GM19438 (cell line): Measurements from ENCODE around the gene CCDC34.
"Not testable (repeated sequence)": the region's sequence is repeated elsewhere in the genome, so short reads cannot be mapped to it uniquely, and the experiment has no call there.

ENCODE experiments used
- ATAC-seq: cut with Tn5 transposase; IDR thresholded peaks from one replicate; pipeline ENCODE4 v1.9.1; 2021; ENCODE audit warnings: low read depth; ENCODE audit not compliant: unreplicated experiment

CCDC34 gene

DNA sequence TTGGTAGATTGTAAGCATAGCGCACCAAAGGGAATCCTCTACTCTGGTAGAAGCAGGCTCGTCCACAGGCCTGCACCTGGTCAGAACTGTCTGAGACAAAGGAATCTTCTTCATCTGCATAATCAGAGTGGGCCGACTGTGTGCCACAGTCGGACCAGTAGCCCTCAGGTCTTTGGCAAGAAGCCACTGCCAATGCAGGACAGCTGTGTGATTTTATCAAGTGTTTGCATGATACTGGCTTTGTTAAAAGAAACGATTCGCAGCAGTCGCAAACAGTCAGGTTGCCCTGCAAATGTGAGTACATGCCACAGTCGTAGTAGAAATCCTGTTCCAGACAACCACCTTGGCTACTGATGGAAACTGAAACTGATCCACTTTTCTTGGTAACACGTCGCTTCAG, 4.9 kb upstream of the CCDC34 start:
- no peak for ATAC-seq

DNA sequence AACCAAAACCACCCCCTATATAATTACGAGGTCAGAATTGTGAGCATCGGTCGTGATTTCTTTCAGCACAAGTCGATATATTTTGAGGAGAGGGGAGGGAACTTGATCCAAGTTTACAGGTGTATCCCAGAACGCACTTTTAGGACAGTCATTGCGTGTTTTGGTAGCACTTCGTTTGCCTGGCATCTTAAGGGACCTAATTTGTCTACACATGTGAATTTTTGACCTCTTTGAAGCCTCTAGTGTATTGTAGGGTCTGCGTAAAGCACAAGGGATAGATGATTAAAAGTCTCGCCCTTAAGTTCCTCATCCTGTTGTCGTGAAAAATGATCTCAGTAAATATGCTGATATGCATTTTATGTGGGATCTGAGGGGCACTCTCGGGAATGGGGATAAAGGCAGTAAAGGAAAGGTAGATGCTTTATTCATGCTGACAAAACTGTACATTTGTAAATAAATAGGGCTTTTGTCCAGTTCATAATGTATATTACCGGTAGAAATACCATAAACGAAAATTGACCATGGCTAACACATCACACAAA, 632 bp upstream of the CCDC34 start:
- peak; percentile 8 for ATAC-seq

DNA sequence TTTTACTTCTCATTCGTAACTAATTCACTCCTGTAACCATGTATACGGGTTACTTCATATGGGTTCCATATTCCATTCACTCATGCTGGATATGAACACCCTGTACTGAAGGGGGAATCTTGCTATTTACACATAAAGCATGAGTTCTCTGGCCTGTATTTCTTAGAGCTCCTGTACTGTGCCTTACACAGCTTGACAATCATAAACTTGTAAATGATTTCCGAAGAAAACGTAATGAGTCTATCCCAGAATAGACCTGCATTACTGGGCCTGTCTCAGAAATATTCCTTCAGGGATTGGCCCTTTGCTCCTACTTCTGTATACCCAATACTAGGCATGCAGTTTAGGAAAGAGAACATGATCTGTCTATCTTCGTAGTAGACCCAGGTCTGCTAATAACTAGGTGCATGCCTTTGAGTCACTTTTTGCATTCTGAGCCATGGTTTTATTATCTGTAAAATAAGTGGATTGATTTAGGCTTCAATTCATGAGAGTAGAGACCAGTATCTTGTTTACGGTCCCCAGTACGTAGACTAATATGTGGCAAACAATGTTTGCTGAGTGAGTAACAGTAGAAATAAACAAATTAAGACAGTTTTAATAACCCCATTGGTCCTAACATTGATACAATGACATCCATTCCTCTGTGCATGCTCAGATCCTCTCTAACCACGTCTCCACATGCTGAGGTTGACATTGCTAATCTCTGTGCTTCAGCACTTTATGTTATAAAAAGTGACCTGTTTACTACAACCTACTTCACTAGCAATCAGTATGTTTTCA, 1.2 kb downstream of the CCDC34 start:
- no peak for ATAC-seq

DNA sequence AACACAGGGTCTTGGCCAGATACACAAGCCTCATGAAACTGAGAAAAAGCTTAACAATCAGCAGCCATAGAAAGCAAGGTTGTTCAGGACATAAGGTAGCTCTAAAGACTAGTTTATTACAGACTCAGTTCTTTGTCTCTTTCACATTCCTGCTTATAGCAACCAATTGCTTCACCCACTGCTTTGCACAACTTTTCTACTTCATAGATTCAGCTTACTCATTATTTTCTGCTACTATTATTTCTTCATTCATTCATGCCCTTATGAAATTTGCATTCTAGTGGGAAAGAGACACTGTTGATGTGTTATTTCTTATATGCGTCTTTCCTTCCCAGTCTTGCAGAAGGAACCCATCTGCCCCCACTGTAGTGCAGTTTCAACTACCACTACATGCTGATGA, 4.7 kb downstream of the CCDC34 start:
- ATAC-seq, result no peak

DNA sequence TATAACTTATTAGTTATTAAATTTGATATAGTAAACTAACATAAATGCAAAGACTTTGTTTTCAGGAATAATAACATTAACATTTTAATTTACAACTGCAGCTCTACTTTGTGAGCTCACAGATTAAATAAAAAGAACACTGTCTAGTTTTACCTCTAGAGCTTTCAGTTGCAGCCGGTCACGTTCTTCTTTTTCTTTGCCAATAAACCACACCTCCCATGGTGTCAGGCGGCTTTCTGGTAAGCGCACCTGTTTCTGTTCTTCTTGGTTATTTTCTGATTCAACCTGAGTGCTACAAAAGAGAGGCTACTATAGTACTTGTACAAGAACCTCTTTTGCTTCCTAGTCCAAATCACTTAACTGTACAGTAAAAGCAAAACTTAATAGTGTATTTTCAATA, 5.8 kb downstream of the CCDC34 start:
- no peak for ATAC-seq

DNA sequence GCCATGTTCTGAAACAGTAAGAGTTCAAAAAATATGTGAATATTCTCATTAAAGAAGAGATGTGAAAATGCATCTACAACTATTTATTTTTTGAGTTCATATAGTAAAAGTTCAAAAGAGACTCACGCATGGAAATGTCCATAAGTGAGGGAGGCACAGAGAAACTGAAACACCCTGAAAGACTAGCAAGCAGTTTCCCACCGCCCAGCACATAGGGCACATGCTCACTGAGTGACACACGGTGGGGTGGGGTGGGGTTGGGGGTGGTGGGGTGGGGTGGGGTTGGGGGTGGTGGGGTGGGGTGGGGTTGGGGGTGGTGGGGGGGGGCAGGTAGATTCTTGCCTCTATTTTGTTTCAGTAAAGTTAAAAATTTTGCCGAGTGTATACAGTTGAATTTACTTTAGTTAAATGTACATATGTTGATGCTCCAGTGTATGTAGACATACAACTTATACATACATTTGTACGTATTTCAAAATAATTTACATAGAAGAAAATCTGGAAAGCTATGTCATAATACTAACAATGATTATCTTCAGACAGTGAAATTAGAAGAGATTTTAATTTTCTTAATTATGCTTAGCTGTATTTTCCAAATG, 6.3 kb downstream of the CCDC34 start:
- ATAC-seq, result no peak

DNA sequence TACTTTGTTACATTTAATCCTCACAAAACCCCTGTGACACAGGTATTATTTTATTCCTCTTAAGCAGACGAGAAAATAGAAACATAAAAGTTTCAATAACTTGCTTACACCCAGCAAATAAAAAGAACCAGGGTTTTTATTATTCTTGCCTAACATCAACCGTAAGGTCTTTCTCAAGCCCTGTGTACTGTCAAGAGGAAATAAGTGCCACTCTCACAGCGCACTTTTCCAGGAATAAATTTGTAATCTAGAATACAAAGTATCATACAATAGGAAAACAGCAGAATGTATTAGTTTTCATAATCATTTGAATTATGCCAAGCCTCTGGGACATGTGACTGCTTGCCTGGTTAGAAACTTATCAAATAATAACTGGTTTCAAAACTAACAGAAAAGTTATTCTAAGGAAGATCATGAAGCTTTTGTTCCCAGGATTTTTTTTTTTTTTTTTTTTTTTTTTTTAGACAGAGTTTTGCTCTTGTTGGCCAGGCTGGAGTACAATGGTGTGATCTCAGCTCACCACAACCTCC, 7.4 kb downstream of the CCDC34 start:
- ATAC-seq, result no peak

DNA sequence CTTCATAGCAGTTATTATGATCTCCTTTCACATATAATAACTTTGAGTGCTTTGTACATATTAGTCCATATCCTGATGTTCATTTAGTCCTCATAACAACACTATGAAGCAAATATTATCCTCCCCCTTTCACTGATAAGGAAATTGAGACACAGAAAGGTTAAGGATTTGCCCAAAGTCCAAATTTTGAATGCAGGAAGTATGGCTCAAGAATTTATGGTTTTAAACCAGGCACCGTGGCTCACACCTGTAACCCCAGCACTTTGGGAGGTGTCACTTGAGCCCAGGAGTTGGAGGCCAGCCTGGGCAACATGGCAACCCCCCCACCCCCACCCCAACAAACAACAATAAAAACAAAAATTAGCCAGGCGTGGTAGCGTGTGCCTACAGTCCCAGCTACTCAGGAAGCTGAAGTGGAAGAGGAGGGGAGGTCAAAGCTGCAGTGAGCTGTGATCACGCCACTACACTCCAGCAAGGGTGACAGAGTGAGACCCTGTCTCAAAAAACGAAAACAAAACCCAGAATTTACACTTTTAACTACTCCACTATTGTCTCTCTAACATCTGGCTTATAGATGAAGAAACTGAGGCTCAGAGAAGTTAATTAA, 8.6 kb downstream of the CCDC34 start:
- ATAC-seq, result no peak

DNA sequence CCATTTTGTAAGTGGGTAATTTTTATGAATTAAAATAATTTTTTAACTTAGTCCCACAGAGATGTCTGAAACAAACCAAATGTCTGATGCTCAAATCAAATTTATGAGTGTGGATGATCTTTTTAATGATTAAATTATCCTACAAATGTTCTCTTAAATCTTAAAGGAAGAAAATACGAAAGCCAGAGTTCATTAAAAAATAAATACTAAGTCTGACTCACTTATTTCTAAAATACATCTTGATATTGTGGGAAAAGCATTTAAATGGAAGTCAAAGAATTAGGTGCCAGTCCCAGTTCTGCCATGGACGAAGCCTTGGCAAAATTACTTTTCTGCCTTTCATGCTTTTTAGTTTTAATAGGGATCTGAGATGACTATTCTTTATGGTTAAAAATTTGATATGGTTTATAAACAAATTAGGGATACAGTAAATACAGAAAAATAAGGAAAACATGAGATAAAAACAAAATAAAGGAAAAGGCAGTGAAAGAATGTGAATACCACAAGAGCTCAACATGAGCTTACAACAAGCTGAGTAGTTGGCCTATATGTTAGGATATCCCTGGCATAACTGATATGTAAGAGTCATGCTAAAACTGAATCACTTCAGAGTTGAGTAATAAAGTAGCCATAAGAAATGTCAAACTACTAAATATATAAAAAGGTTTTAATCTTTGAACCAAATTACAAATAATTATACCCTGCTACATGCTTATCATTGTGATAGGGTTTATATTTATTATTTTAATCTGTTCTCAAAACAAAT, 9.2 kb downstream of the CCDC34 start:
- ATAC-seq, result no peak

DNA sequence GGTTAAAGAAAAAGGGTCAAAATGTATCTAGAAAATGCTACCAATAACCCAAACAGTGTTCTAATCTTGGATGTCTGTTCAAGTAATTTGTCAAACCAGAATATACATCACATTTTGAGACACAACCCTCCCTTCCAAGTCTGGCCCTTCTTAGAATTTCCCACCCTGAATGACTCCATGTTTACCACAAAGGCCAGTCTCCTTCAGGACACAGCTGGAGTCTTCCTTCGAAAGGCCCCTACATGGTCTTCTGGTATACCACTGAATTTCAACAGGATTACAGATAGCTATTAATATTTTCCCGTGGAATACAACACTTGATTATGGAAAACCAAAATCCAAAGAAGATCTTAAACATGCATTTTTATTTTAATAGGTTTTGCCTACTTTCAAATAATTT, 10.2 kb downstream of the CCDC34 start:
- ATAC-seq, result no peak

DNA sequence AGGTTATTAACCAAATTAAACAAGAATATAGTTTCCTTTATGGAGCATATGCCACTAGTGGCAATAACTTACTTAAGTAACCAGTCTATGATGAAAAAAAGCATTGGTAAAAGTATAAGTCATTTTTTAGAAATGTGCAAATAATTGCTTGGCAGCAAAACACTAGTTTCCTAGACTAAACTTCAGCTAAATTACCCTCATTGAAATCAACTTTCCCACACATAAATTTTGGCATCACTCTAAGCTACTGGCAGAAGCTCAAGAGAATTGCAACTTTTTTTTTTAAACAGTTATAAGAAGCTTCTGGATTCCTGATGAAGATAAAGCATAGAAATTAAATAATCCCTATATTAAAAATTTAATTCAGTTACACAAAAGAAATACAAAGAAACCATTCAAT, 12.5 kb downstream of the CCDC34 start:
- ATAC-seq, result no peak

DNA sequence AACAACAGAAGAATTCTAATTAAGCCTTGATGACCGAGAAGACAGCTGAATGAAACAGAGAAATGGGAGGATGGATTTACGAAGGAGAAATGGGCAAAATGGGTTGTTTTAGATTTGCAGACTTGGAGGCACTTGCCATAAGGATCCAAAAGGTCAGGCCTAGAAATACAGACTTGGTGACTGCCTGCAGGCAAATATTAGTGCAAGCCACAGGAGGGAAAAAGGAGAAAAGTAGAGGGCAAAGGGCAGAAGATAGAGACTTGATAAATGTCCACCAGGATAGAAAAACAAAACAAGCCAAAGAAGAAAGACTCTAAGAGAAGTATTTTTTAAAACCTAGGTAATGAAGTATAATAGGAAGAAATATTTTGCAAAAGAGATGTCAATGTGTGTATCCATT, 13.1 kb downstream of the CCDC34 start:
- ATAC-seq, result no peak

DNA sequence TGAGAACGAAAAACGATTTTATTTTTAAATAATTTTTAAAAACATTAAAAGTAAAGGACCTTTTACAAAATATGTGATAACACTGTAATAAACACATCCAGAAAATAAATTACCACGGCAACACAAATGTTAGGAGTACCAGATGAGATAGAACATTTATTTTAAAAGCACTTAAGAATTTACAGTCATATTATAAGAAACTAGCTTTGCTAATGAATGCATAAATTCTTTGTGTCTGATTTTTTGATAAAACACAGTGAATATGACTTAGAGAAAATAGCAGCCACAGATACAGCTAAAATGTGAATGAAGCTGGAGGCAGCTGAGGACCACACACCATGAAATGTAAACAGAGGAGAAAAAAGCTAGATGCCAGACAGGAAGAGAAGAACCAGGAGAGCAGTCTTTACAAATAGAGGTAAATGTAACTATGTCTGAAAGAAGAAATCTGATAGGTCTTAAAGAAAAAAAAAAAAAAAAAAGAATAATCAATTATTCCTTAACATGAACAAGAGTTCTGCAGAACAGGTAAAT, 14.6 kb downstream of the CCDC34 start:
- ATAC-seq, result no peak

DNA sequence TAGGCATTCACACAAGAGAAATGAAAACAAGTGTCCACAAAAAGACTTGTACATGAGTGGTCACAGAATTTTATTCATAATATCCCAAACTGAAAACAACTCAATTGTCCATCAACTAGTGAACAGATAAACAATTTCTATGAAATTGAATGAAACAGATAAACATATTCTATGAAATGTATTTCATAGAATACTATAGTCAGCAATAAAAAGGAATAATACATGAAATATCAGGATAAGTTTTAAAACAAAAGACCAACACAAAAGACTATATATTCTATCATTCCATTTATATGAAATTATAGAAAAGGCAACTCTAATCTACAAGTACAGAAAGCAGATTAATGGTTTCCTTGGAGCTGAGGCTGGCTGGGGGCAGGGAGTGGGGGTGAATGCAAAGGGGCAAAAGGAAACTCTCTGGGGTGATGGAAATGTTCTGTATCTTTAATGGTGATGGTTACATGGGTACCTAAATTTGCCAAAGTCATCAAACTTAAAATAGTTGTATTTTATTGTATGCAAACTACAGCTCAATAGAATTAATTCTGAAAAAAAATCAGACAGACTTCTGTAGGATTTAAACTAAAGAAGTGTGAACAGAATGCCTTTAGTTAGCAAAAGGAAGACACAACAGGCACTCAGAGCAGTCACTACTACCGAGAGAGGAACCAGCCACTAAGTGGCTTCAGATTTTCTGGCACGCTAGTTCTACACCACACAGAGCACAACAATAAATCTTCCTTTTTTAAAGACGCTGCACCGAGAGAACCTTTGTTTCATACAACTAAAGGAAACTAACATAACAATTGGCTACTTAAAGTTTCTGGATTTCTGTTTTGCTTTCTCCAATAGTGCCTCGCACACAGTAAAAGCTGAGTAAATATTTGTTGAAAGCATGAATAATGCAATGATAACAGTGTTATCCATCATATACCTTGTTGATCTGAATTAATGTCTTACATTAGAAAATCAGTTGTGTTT, 15.4 kb downstream of the CCDC34 start:
- no peak for ATAC-seq

DNA sequence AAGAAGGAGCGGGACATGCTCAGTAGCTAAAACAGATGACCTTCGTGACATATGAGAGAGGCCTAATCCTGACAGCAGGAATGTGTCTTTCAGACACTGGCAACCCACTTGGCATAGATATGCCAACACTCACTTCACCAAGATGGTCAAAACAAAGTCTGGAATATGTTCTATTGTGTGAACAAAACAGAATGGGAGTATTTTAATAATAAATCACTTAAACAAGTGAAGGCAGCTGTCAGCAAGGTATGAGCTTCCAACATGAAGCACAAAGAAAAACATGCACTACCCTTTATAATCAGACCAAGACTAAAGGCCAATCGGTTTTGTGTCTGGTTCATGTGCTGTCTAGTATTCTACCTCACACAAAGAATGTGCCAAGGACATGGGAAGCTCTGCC, 23.1 kb downstream of the CCDC34 start:
- no peak for ATAC-seq

DNA sequence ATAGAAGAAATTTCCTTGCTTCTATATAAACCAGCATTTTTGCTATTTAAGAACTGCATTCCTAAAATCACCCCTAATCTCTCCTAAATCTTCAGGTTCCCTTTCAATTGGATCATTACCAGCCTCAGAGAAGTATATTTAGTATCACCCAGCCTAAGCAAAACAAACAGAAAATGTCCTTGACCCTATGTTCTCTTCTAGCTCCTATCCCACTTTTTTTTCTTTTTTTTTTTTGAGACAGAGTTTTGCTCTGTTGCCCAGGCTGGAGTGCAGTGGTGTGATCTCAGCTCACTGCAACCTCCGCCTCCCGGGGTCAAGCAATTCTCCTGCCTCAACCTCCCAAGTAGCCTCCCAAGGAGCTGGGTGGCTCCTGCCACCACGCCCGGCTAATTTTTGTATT, 28.3 kb downstream of the CCDC34 start:
- ATAC-seq, result not testable (repeated sequence)

DNA sequence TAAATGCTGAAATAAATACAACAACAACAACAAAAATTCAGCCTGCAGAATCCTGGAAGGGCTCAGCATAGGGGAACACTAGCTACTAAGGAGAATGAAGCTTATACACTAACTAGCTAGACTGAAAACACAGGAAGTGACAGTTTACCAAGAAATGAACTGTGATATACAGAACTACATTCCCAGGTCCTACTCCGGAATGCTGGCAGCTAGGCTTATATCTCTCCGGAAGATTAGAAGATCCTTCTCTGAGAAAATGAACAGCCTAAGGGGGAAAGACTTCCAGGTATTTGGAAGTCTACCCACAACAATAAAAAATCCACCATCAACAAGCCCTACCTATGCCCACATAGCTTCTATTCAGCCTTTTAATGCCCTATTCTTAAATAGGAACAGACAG, 31.0 kb downstream of the CCDC34 start:
- no peak for ATAC-seq

DNA sequence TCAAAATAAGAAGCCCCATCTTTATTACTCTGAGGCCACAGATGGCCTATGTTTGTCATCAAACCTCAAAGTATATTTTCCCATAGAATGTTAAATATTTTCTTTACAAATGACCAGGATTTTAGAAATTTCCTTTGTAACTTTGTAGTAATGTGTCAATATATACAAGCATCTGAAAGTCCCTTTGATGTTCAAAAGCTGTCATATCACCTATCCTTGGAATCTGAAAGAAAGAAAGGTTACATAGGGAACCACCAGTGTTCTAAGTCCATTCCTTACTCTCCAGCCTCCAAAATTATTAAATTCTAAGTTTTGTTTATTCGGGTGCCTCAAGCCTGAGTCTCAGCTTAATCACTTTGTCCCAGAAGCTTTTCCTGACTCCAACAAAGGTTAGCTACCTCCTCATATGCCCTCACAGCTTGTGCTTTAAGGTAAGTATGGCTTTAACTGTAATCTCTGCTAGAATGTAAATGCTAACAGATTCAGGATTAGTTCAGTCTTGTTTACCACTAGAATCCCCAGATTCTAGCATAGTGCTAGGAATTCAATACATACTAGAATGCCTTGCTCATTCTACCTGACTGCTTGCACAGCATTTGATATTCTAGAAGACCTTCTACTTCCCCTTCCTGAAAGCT, 32.3 kb downstream of the CCDC34 start:
- ATAC-seq, result no peak
